HEK293T (cell line): ENCODE results near the gene UBE2E2.

Source experiments
- CTCF ChIA-PET: fragments of 350-600 bp; formaldehyde crosslinking; extraction: SDS; loops from one replicate; lab custom pipeline; 2021; ENCODE audit warnings: antibody characterized with exemption, inconsistent platforms; lab: Yijun Ruan, JAX
- POLR2A ChIA-PET: fragments of 350-600 bp; formaldehyde crosslinking; extraction: SDS; loops from one replicate; lab custom pipeline; 2020; ENCODE audit warnings: antibody characterized with exemption, inconsistent platforms; lab: Yijun Ruan, JAX
- DNase-seq: peaks from one replicate; pipeline ENCODE4 v3.0.0; 2012; ENCODE audit warnings: mixed read lengths; ENCODE audit errors: extremely low spot score
- ARNT ChIP-seq: fragments of 450-650 bp; IDR thresholded peaks from 2 replicates; pipeline ENCODE4 v1.6.1; 2017; ENCODE audit warnings: mild to moderate bottlenecking
- BHLHE40 ChIP-seq: fragments of 450-650 bp; IDR thresholded peaks from 2 replicates; pipeline ENCODE4 v1.6.1; 2016; ENCODE audit warnings: mild to moderate bottlenecking, moderate library complexity, borderline replicate concordance
- CTBP1 ChIP-seq: fragments of 450-650 bp; IDR thresholded peaks from 2 replicates; pipeline ENCODE4 v1.6.1; 2016; ENCODE audit warnings: borderline replicate concordance
- ELF4 ChIP-seq: fragments of 450-650 bp; IDR thresholded peaks from 2 replicates; pipeline ENCODE4 v1.6.1; 2017; ENCODE audit warnings: antibody characterized with exemption
- FOXA1 ChIP-seq: fragments of 450-650 bp; IDR thresholded peaks from 2 replicates; pipeline ENCODE4 v1.6.1; 2016; ENCODE audit warnings: mild to moderate bottlenecking
- FOXK2 ChIP-seq: fragments of 450-650 bp; IDR thresholded peaks from 2 replicates; pipeline ENCODE4 v1.6.1; 2016; ENCODE audit warnings: mild to moderate bottlenecking
- FOXM1 ChIP-seq: fragments of 450-650 bp; IDR thresholded peaks from 2 replicates; pipeline ENCODE4 v1.6.1; 2017; ENCODE audit warnings: mild to moderate bottlenecking, borderline replicate concordance
- HDGF ChIP-seq: fragments of 450-650 bp; IDR thresholded peaks from 2 replicates; pipeline ENCODE4 v1.6.1; 2017; ENCODE audit warnings: antibody characterized with exemption, borderline replicate concordance
- L3MBTL2 ChIP-seq: fragments of 450-650 bp; conservative IDR thresholded peaks from 2 replicates; pipeline ENCODE4 v1.6.1; 2016; ENCODE audit warnings: mild to moderate bottlenecking
- LEF1 ChIP-seq: fragments of 450-650 bp; IDR thresholded peaks from 2 replicates; pipeline ENCODE4 v1.6.1; 2017; ENCODE audit warnings: mild to moderate bottlenecking, borderline replicate concordance
- NFRKB ChIP-seq: fragments of 450-650 bp; IDR thresholded peaks from 2 replicates; pipeline ENCODE4 v1.6.1; 2016; ENCODE audit warnings: mild to moderate bottlenecking, moderate library complexity
- SP1 ChIP-seq: fragments of 450-650 bp; IDR thresholded peaks from 2 replicates; pipeline ENCODE4 v1.6.1; 2017
- SUZ12 ChIP-seq: fragments of 450-650 bp; IDR thresholded peaks from 2 replicates; pipeline ENCODE4 v1.6.1; 2016; ENCODE audit warnings: mild to moderate bottlenecking
- TARDBP ChIP-seq: fragments of 450-650 bp; IDR thresholded peaks from 2 replicates; pipeline ENCODE4 v1.6.1; 2016
- ZNF384 ChIP-seq: fragments of 450-650 bp; IDR thresholded peaks from 2 replicates; pipeline ENCODE4 v1.6.1; 2016
- TF ChIP-seq, protein P1 (sequence below): fragments of 450-650 bp; IDR thresholded peaks from 2 replicates; pipeline ENCODE4 v1.6.1; 2016

Gene UBE2E2

DNA sequence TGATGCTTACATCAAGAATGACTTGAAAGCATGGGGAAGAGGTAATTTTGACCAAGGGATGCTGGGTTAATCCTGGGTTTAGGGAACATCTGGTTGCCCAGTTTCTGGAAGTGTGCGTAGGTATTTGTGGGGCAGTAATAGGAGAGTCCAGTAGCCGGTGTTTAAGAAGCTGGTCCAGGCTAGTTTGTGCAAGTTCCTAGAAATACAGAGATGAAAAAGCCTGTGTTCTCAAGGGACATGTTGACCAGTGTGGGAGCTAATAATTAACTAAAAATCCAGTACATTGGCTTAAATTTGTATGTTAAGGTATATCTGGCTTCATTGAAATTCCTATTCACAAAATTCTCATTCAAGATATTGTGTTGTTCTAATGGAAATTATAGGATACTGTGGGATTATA lies 51.2 kb downstream of the UBE2E2 start:
- CTCF ChIA-PET, result no interaction called here
- POLR2A ChIA-PET, result no interaction called here
- TF ChIP-seq ZNF384 (no peak), FOXA1 (no peak)
- DNase-seq, result no peak

GRCh38 chr3:23254835-23255234 lies 51.7 kb downstream of the UBE2E2 start:
- no peak for DNase-seq
- ChIA-PET CTCF (no interaction called here), POLR2A (no interaction called here)

DNA sequence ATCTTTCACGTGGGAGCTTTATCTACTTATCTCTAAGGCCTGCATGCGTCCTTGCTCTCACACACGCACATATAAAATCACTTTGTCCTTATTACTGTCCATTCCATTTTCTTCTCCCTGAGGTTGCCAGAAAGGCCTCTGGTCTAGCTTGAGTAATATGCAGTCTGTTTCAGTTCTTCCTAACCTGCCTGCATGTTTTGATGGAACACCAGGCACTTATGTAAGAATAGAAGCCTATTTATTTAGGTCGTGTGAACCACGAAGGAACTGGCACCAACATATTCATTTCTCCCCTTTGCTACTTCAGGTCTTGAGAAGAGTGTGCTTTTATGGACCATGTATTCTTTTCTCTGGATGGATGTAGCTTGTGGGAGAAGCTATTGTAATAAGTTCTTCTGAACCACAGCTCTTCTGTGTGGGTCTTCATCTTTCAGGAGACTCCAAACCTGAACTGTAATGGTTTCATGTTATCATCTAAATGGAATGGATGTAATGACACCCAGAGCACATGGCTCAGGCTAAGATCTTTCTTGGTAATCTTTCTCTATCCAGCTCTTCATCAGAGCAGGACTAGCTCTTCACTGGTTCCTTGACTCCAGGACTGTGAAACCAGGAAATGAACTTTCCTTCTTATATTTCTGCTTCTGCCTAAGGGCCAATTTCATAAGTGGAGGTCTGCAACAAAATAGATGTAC lies 53.8 kb downstream of the UBE2E2 start:
- TF ChIP-seq SUZ12 (no peak), ELF4 (no peak), TARDBP (no peak), NFRKB (no peak; the same call in 1 of the 2 replicates)
- CTCF ChIA-PET, result no interaction called here
- POLR2A ChIA-PET, result no interaction called here
- no peak for DNase-seq

More at GRCh38 chr3:23254835-23255234, 51.7 kb downstream of the UBE2E2 start:
- no peak for TF ChIP-seq FOXK2
- peak; percentile 57; the same call in 1 of the 2 replicates for TF ChIP-seq ZNF384
- TF ChIP-seq ARNT, result no peak

GRCh38 chr3:23258110-23258509 lies 55.0 kb downstream of the UBE2E2 start:
- POLR2A ChIA-PET, result no interaction called here
- no peak for DNase-seq

DNA sequence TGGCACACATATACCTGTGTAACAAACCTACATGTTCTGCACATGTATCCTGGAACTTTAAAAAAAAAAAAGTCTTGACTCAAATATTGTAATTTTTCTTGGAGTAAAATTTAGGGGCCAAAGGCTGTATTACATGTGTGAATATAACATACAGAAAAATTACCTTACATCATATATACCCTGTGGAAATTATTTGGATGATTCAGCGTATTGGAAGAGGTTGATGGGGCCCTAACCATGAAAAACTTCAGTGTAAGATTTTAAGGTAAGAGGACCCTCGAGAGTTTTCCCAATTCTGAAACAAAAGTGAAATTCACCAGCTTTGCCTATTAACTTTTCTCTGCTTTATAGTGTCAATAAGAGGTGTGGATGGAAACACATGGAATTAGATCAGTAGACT lies 56.4 kb downstream of the UBE2E2 start:
- DNase-seq, result no peak
- TF ChIP-seq LEF1 (no peak), ARNT (no peak), ELF4 (no peak), TARDBP (no peak), L3MBTL2 (no peak), HDGF (no peak), SP1 (no peak), CTBP1 (no peak), FOXK2 (no peak), SUZ12 (no peak)
- TF ChIP-seq, protein P1, sequence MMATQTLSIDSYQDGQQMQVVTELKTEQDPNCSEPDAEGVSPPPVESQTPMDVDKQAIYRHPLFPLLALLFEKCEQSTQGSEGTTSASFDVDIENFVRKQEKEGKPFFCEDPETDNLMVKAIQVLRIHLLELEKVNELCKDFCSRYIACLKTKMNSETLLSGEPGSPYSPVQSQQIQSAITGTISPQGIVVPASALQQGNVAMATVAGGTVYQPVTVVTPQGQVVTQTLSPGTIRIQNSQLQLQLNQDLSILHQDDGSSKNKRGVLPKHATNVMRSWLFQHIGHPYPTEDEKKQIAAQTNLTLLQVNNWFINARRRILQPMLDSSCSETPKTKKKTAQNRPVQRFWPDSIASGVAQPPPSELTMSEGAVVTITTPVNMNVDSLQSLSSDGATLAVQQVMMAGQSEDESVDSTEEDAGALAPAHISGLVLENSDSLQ, result no peak
- CTCF ChIA-PET, result no interaction called here
- POLR2A ChIA-PET, result no interaction called here

More at GRCh38 chr3:23258110-23258509, 55.0 kb downstream of the UBE2E2 start:
- TF ChIP-seq L3MBTL2, result no peak
- no peak for TF ChIP-seq NFRKB
- TF ChIP-seq HDGF, result no peak
- TF ChIP-seq LEF1, result no peak
- TF ChIP-seq, protein P1, result no peak
- TF ChIP-seq SUZ12, result no peak
- TF ChIP-seq ELF4, result no peak
- TF ChIP-seq TARDBP, result no peak
- no peak for TF ChIP-seq ARNT
- TF ChIP-seq FOXM1, result no peak
- no peak for TF ChIP-seq FOXA1
- no peak for TF ChIP-seq CTBP1
- TF ChIP-seq SP1, result no peak
- TF ChIP-seq BHLHE40, result no peak
- CTCF ChIA-PET, result no interaction called here

GRCh38 chr3:23262766-23263165 lies 59.6 kb downstream of the UBE2E2 start:
- POLR2A ChIA-PET, result no interaction called here
- TF ChIP-seq SUZ12 (no peak), TARDBP (no peak), CTBP1 (no peak), FOXM1 (no peak), FOXK2 (no peak), HDGF (no peak), L3MBTL2 (no peak), BHLHE40 (no peak), ARNT (no peak), ELF4 (no peak), FOXA1 (no peak), NFRKB (no peak), SP1 (no peak), ZNF384 (no peak), LEF1 (no peak)
- TF ChIP-seq, protein P1, result no peak
- CTCF ChIA-PET, result no interaction called here
- DNase-seq, result no peak

GRCh38 chr3:23263796-23264195 lies 60.7 kb downstream of the UBE2E2 start:
- TF ChIP-seq L3MBTL2 (no peak), BHLHE40 (no peak), NFRKB (no peak), FOXK2 (no peak), CTBP1 (no peak), FOXA1 (no peak), HDGF (no peak), ZNF384 (no peak), TARDBP (no peak), SUZ12 (no peak), ELF4 (no peak), FOXM1 (no peak), SP1 (no peak), ARNT (no peak), LEF1 (no peak)
- TF ChIP-seq, protein P1, result no peak
- ChIA-PET POLR2A (no interaction called here), CTCF (no interaction called here)
- no peak for DNase-seq
